Measurements from ENCODE around the gene FAM24B.

DNA sequence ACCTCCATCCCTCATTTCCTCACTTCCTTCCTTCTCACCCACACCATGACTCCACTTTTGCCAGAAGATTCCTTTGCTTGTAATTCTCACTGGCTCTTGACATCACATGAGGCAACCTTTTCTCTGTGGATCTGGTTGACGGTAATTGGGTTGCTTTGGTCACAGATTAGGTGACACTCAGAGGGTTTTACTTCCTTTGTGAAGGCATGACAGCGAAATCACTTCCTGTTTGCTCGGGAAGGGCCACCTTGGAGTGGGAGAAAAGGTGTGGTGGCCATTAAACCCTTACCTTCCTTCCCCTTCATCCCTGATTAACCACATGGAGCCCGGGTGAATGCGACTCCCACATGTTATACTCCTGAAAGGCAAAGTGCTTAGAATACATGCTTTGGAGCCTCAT, 63.9 kb downstream of the FAM24B start:
- no peak for TF ChIP-seq POLR2A (IDR thresholded peaks at IDR 0.05; ENCODE audit: low read length)
- TF ChIP-seq GATA1 (IDR thresholded peaks at IDR 0.05; ENCODE audit: low read depth, low read length) = no peak

Measured in erythroblast (primary cell).